ENCODE measurements around the gene MKRN3. TPM values are rescaled to one million over a fixed set of nuclear protein-coding genes. Genes with fewer than 3 reads are reported as not detected.

MKRN3 gene
- 22.9 TPM for polyA plus RNA-seq (2012; ENCODE audit: insufficient read depth, insufficient read length)

GRCh38 chr15:23565395-23566070 lies at the start of gene MKRN3:
Gene MKRN3, plus strand, starts transcription at chr15:23565674. Its CDS starts 109 bp downstream, at chr15:23565783.
- DNase-seq (ENCODE audit: low read depth, low spot score), result peak; percentile 98
- H3K4me3 ChIP-seq (ENCODE audit: low read length), result peak within 1 kb of the TSS; percentile 83

DNA sequence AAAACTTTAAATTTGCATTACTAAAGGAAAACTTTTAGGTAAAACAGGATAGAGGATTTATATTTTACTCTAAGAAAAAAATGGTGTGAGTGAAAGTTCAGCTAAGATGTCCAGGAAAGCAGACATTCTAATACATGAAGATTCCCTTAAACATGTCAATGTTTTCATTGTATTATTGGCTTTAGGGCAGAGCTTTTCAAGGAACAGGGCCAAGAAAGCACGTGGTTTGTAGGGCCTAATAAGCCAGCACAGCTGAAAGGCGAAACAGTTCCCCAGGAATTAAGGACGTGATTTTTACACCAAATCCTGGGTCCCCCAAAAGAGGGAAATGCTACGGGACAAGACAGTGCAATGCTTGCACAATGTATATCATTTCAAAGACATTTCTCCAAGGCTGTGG lies 48.6 kb upstream of the MKRN3 start:
- no peak overlapping the region for H3K4me3 ChIP-seq (ENCODE audit: low read length)
- no peak for DNase-seq (ENCODE audit: low read depth, low spot score)

GRCh38 chr15:23518104-23518503 lies 47.4 kb upstream of the MKRN3 start:
- DNase-seq (ENCODE audit: low read depth, low spot score), result no peak
- no peak overlapping the region for H3K4me3 ChIP-seq (ENCODE audit: low read length)

DNA sequence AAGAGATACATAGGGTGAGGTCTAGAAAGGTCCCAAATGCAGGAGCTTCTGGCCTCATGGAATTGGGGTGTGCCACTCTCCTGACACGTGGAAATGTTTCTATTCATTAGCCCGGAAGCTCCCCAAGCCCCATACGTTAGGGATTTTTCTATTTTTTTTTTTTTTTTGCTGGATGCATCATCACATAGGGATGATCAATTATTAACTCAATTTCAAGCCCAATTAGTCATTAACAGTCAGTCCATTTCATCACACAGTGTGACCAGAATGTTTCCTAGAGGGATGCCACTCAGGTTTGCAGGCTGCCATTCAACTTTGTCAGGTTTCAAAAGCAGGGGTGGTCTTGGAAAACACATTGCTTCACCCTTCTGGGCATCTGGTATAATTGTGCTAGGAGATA lies 40.7 kb upstream of the MKRN3 start:
- DNase-seq (ENCODE audit: low read depth, low spot score), result no peak
- no peak overlapping the region for H3K4me3 ChIP-seq (ENCODE audit: low read length)

GRCh38 chr15:23529891-23530290 lies 35.6 kb upstream of the MKRN3 start:
- no peak for DNase-seq (ENCODE audit: low read depth, low spot score)
- H3K4me3 ChIP-seq (ENCODE audit: low read length), result no peak overlapping the region

- DNase-seq (ENCODE audit: low read depth, low spot score), result no peak
- no peak overlapping the region for H3K4me3 ChIP-seq (ENCODE audit: low read length)
These were observed 33.5 kb upstream of the MKRN3 start for GRCh38 chr15:23532024-23532423.

DNA sequence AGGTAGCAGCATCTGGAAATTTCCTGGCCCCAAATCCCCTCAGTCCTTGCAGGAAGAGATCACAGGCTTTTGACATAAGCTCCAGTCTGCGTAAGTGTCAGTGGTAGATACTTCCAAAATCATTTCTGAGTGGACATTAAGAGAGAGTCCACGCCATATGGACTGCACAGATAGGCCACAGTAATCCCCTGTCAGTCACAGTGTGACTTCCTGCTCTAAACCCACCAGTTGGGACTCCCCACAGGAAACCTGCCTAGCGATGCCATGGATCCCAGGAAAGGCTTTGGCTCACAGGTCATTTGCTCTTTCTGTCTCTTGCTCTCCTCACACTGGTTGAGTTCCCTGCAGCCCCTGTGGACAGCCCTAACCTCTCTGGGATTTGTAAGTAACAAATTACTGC lies 28.8 kb upstream of the MKRN3 start:
- no peak for DNase-seq (ENCODE audit: low read depth, low spot score)
- H3K4me3 ChIP-seq (ENCODE audit: low read length), result no peak overlapping the region

- H3K4me3 ChIP-seq (ENCODE audit: low read length), result no peak overlapping the region
- no peak for DNase-seq (ENCODE audit: low read depth, low spot score)
These were observed 26.8 kb upstream of the MKRN3 start for GRCh38 chr15:23538648-23539047.

GRCh38 chr15:23539892-23540291 lies 25.6 kb upstream of the MKRN3 start:
- DNase-seq (ENCODE audit: low read depth, low spot score), result no peak
- H3K4me3 ChIP-seq (ENCODE audit: low read length), result no peak overlapping the region

DNA sequence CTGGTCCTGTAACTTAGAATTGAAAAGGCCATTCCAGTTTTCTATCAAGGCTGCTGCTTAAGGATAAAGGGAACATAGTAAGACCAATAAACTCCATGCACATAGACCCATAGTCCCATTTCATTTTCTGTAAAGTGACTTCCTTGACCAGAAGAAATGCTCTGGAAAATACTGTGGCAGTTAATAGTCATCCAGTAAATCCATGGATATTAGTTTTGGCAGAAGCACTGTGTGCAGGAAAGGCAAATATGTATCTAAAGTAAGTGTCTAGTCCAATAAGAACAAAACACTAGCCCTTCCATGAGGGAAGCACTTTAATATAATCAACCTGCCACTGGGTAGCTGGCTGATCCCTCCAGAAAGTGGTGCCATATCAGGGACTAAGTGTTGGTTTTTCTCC lies 19.3 kb upstream of the MKRN3 start:
- no peak overlapping the region for H3K4me3 ChIP-seq (ENCODE audit: low read length)
- DNase-seq (ENCODE audit: low read depth, low spot score), result no peak

DNA sequence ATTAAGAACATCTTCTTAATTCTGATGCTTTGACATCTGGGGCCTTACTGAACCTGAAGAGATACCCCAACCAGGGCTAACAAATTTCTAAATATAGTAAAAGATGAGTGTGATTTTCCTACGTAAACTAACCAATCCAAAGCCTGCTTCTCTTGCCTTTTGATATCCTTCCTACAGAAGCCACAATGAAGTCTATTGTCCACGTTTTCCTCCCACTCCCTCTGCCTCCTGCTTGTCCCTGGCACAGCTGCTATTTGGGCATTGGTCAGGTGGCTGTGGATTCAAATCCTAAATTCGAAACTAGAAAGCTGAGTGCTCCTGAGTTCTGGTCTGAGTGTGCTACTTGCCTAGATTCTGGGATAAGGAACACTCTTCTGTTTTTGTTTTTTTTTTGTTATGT lies 17.4 kb upstream of the MKRN3 start:
- no peak overlapping the region for H3K4me3 ChIP-seq (ENCODE audit: low read length)
- no peak for DNase-seq (ENCODE audit: low read depth, low spot score)

DNA sequence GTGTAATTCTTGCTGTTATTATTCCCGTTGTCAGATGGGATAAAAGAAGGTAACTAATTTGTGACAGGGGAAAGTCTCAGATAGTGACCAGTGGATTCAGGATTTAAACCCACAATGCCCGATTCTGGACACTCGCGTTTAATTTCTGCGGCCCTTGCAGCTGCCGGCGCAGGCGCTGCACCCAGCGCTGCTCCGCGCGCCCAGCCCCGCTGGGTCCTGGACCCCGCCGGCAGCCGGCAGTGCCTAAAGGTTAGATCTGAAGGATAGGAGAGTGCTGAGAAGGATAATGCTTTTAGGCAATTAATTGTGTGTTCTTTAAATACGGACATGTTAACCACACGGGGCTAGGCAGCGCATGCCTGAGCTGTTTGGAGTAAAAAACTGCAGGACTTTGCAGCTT lies 3.6 kb upstream of the MKRN3 start:
- H3K4me3 ChIP-seq (ENCODE audit: low read length), result no peak overlapping the region
- DNase-seq (ENCODE audit: low read depth, low spot score), result no peak

DNA sequence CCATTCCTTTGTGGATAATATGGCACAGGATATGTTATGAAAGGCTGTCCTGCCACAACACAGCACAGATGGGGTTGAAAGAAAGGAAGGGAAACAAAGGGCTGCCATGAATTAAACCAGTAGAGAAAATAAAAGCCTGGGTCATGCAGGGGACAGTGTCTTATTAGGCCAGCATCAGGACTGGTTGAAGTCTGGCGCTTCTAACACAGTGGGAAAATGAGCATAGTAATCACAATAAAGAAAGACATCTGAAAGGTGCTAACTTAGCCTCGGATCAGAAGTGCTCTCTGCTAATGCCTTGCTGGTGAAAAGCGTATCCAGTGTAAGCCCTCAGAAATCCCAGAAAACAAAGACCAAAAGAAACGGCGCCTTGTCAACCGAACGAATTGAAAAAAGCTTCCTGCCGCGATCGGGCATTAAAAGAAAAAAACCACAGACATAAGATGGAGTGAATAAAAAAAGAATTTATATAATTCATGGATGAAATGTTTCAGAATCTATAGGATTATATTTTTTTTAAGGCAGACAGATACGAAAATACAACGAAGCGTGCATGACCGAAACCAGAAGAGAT lies 566 bp upstream of the MKRN3 start:
- peak overlapping the region; percentile 83 for H3K4me3 ChIP-seq (ENCODE audit: low read length)
- DNase-seq (ENCODE audit: low read depth, low spot score), result peak; percentile 34

DNA sequence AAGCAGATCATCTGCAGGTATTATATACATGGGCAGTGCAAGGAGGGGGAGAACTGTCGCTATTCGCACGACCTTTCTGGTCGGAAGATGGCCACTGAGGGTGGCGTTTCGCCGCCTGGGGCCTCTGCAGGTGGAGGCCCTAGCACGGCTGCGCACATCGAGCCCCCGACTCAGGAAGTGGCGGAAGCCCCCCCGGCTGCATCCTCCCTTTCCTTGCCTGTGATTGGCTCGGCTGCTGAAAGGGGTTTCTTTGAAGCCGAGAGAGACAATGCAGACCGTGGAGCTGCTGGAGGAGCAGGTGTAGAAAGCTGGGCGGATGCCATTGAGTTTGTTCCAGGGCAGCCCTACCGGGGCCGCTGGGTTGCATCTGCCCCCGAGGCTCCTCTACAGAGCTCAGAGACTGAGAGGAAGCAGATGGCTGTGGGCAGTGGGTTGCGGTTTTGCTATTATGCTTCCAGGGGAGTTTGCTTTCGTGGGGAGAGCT lies 639 bp downstream of the MKRN3 start:
- H3K4me3 ChIP-seq (ENCODE audit: low read length), result peak overlapping the region; percentile 83
- DNase-seq (ENCODE audit: low read depth, low spot score), result peak; percentile 98

DNA sequence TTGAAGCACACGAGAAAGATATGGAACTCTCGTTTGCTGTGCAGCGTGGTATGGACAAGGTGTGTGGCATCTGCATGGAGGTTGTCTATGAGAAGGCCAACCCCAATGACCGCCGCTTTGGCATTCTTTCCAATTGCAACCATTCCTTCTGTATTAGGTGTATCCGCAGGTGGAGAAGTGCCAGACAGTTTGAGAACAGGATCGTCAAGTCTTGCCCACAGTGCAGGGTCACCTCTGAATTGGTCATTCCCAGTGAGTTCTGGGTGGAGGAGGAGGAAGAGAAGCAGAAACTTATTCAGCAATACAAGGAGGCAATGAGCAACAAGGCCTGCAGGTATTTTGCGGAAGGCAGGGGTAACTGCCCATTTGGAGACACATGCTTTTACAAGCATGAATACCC lies 1.2 kb downstream of the MKRN3 start:
- peak overlapping the region; percentile 83 for H3K4me3 ChIP-seq (ENCODE audit: low read length)
- DNase-seq (ENCODE audit: low read depth, low spot score), result no peak

DNA sequence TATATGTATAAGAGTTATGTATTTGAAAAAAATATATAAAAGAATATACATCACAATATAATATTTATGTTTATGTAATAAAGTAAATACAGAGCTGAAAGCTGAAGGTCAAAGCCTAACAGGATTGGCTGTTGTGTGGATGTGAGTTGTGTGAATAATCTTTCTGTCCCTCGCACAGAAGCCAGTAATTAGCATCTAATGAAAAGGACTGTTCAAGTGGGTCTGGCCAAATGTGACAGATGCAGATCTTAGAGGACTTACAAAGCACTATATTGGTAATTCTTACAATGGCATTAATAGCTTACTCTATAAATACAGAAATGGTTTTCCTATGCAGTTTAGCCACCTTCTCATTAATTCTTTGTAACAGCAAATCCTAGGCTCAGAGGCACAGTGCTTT lies 2.4 kb downstream of the MKRN3 start:
- DNase-seq (ENCODE audit: low read depth, low spot score), result no peak
- no peak overlapping the region for H3K4me3 ChIP-seq (ENCODE audit: low read length)

- DNase-seq (ENCODE audit: low read depth, low spot score), result no peak
- no peak overlapping the region for H3K4me3 ChIP-seq (ENCODE audit: low read length)
These were observed 3.9 kb downstream of the MKRN3 start for GRCh38 chr15:23569151-23569925.

DNA sequence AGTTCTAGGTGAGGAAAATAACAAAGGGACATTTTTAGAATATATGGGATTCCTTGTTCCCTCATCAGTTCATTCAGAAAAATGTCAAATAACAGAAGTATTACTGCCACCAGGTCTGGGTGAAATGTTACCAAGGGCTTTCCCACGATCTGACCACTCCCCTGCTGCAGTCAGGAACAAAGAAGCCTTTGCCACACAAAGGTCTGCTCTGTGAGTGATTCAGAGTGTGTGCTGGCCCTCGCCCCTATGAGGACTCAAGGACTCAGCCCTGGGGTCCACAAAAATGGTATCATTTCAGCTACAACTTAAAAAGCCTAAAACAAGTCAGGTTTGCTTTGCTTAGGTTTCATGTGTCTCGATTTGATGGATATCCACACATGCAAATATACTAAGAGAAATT lies 5.0 kb downstream of the MKRN3 start:
- DNase-seq (ENCODE audit: low read depth, low spot score), result no peak
- no peak overlapping the region for H3K4me3 ChIP-seq (ENCODE audit: low read length)

- no peak overlapping the region for H3K4me3 ChIP-seq (ENCODE audit: low read length)
- DNase-seq (ENCODE audit: low read depth, low spot score), result no peak
These were observed 7.4 kb downstream of the MKRN3 start for GRCh38 chr15:23572844-23573243.

DNA sequence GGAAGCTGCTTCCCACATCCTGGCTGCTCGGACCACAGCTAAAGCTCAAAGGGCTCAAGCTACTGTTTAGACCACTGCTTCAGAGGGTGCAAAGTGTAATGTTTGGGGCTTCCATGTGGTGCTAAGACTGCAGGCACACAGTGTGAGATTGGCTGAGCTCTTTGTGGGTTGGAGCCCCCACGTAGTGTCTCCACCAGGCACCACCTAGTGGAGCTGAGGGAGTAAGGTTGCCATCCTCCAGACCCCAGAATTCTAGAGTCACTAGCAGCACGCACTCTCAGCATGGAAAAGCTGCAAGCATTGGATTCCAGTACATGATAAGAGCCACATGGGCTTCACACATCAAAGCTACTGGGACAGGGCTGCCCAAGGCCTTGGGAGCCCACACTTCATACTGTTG lies 9.3 kb downstream of the MKRN3 start:
- H3K4me3 ChIP-seq (ENCODE audit: low read length), result no peak overlapping the region
- peak; percentile 45 for DNase-seq (ENCODE audit: low read depth, low spot score)

Measured in Jurkat, Clone E6-1 (cell line).